NCI-H524 (cell line): Measurements from ENCODE around the gene PLEKHA6.
"Not testable (repeated sequence)": the region's sequence is repeated elsewhere in the genome, so short reads cannot be mapped to it uniquely, and the experiment has no call there.

Experiments used
- DNase-seq, 2 experiments: peaks; one replicate each; lab custom pipeline; 2025; lab: John Stamatoyannopoulos, UW

PLEKHA6 gene

GRCh38 chr1:204241050-204241449 lies 118.7 kb downstream of the PLEKHA6 start:
- DNase-seq: no peak

GRCh38 chr1:204240233-204240632 lies 119.5 kb downstream of the PLEKHA6 start:
- DNase-seq: no peak

GRCh38 chr1:204239401-204239800 lies 120.3 kb downstream of the PLEKHA6 start:
- DNase-seq: not testable (repeated sequence)

GRCh38 chr1:204238520-204238919 lies 121.2 kb downstream of the PLEKHA6 start:
- DNase-seq: not testable (repeated sequence)

- DNase-seq: not testable (repeated sequence)
Measured at GRCh38 chr1:204237515-204237914, 122.2 kb downstream of the PLEKHA6 start.

- DNase-seq: no peak
Measured at GRCh38 chr1:204232526-204232925, 127.2 kb downstream of the PLEKHA6 start.

- no peak for DNase-seq
Measured at GRCh38 chr1:204230211-204230610, 129.5 kb downstream of the PLEKHA6 start.

GRCh38 chr1:204228896-204229295 lies 130.8 kb downstream of the PLEKHA6 start:
- DNase-seq: no peak

GRCh38 chr1:204227996-204228785 lies 131.5 kb downstream of the PLEKHA6 start:
- DNase-seq: no peak

GRCh38 chr1:204227351-204227750 lies 132.4 kb downstream of the PLEKHA6 start:
- no peak for DNase-seq

- DNase-seq: no peak
Measured at GRCh38 chr1:204225841-204226735, 133.6 kb downstream of the PLEKHA6 start.

GRCh38 chr1:204224655-204225054 lies 135.1 kb downstream of the PLEKHA6 start:
- no peak for DNase-seq

- DNase-seq: peak in 1 of 2 experiments; percentile 22
Measured at GRCh38 chr1:204223129-204223860, 136.4 kb downstream of the PLEKHA6 start.

GRCh38 chr1:204222764-204223055 lies 137.0 kb downstream of the PLEKHA6 start:
- DNase-seq: no peak

GRCh38 chr1:204222006-204222763 lies 137.5 kb downstream of the PLEKHA6 start:
- no peak for DNase-seq

GRCh38 chr1:204221271-204221670 lies 138.5 kb downstream of the PLEKHA6 start:
- no peak for DNase-seq

GRCh38 chr1:204219971-204220616 lies 139.6 kb downstream of the PLEKHA6 start:
- DNase-seq: no peak

- no peak for DNase-seq
Measured at GRCh38 chr1:204218552-204218951, 141.2 kb downstream of the PLEKHA6 start.

- DNase-seq: peak in 1 of 2 experiments; percentile 57
Measured at GRCh38 chr1:204217648-204218000, 142.1 kb downstream of the PLEKHA6 start.

- DNase-seq: no peak
Measured at GRCh38 chr1:204216880-204217647, 142.7 kb downstream of the PLEKHA6 start.
